HG02678 (cell line): ENCODE results near the gene PRPF18.

Experiments
- ATAC-seq: cut with Tn5 transposase; IDR thresholded peaks from one replicate; pipeline ENCODE4 v1.9.1; 2021; ENCODE audit warnings: mild to moderate bottlenecking, moderate library complexity; ENCODE audit not compliant: unreplicated experiment

PRPF18 gene

DNA sequence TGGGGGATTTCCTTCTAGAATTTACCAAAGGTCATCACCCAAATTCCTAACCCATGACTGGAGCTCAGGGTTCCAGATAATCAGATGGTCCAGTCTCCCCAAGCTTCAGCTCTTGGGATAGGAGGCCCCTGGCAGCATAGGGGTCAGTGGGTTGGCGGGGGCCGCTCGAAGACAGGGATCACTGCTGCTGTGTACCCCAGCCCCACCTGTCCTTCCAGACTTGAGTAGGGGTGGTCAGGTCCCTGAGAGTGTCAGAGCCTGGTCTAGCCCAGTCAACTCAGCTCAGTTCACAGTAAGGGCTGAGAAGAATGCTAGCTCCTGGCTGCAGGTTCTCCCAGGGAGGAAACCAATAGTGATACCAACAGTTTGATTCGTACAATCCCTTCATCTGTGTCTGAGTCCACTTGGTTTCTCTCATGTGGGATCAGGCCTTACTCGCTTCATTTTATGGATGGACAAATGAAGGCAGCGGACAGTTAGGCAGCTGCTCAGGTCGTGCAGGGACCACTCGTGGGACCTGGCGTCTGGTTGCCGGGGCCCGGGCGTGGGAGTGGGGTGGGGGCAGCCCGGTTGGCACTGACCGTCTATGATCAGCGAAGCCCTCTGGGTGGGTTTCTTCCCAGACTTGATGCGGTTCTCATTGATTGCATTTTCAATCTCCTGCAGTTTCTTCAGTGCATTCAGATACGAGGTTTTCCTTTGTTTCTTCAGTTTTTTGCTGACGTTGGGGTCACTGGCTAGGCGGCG is 78.9 kb downstream of the PRPF18 start:
- no peak for ATAC-seq

DNA sequence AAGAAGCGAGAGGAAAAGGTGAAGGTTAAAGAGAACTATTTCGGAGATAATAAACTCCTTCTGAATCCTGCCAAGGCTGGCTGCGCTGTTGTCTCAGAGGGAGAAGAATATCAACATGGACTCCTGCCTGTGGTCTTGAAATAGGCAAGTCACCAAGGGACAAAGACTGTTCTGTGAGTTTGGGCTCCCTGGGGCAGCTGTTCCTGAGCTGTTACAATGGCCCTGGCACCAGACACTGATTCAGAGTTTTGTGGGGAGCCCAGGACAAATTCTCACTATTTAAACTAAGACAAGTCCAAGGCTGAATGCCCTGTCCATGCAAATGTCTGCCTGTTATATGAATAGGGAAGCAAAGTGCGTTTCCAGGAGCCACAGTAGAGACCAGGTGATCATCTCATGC is 81.4 kb downstream of the PRPF18 start:
- no peak for ATAC-seq

DNA sequence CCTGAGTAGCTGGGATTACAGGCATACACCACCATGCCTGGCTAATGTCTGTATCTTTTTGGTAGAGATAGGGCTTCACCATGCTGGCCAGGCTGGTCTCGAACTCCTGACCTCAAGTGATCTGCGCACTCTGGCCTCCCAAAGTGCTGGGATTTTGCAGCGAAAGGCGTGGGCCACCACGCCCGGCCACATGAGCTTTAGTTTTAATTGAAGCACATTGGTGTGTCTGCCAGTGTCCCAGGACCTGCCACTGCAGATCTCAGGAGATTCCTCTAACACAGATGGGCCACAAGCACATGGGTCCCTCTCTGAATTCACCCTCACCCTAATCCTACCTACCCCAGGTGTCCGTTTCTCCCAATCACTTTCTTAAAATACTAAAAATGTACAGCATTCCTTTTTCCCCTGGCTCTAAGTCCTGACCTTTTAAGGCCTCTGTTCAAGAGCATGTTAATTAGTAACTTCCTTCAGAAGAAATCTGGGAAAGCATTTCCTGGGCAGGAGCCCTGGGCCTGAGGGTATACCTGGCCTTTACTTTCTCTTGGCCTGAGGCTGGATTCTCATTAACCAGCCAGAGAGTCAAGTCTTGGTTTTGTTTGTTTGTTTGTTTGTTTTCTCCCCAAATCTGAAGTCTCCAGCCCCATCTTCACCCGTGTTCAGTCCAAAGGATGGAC is 82.6 kb downstream of the PRPF18 start:
- ATAC-seq = no peak

DNA sequence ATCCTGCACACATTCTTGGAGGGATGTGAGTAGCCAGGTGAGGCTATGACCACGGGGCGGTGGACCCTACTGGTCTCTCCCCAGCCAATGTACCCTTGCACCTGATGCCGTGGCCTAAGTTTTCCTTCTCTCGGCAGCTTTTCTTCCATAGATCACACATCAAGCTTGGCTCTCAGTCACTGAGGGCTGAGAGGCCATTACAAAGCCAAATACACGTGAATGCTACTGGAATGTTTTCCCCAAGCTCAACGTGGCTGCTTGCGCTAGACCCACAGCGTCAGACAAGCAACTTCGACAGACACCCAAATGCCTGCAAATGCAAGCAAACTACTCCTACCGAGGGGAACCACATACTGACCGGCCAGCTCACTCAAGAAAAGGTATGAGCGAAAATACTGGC is 83.1 kb downstream of the PRPF18 start:
- no peak for ATAC-seq

DNA sequence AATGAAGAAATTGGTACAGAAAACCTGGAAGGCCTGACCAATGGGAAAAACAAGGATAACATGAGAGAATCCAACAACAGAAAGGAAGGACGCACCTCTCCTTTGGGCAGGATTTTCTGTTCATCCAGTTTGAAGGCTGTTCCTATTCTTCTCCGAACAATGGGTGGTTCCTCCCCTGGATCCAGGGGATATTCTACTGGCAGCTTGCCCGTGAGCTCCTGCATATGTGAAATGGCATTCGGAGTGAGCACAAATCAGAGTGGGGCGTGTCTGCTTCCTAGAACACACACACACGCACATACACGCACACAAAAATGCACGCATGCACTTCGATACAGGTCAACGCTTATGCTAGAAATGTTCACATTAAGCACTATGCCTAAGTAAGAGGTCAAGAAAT is 83.5 kb downstream of the PRPF18 start:
- no peak for ATAC-seq

DNA sequence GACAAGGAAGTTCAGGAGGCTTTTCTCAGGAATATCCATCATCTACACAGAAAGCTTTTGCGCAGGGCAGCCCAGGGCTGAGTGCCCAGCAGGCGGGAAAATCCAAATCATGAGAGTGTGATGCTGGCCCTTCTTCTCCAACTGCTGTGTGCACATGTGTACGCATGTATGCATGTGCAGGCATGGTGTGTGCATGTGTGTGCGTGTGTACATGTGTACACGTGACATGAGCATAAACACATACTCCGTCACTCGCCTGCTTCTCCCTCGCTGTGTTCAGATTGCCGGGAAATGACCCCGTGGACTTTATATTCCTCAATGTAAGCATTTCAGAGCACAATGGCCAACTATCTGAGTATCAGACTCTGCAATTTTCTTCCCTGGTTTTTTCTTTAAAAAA is 85.1 kb downstream of the PRPF18 start:
- ATAC-seq = no peak

DNA sequence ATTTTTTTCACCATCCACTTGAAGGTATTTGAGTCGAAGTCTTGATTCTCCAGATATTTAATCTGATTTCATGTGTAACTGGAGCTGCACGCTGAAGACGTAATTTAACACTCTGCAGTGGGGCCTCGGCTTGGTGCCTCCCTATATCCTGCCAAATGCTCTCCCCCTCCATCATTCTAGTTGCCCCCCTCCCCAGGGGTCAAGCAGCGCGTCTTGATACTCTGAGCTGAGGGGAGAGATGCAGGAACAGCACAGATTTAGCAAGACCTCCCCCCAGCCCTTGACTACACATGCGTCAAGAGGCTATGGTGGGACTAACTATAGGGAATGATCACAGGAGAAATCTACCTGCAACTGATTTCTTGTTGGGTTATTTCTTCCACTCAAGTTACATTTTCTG is 85.8 kb downstream of the PRPF18 start:
- no peak for ATAC-seq

DNA sequence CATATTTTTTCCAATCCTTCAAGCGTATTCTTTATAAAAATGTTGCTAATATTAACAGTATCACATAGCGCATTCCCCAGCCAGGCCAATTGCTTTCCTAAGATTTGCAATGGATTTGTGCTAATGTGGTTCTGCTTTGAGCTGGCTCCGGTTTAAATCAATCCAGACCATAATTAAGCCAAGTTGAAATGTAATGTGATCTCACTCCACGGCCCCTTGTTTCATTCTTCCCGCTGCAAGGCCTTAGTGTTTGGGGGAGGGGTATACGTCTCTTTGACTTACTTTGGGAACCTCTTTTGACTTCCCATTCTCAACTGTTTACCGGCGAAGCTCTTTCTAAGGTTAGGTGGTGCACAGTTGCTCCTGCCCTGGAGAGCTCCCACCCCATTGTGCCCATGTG is 86.4 kb downstream of the PRPF18 start:
- ATAC-seq = no peak

DNA sequence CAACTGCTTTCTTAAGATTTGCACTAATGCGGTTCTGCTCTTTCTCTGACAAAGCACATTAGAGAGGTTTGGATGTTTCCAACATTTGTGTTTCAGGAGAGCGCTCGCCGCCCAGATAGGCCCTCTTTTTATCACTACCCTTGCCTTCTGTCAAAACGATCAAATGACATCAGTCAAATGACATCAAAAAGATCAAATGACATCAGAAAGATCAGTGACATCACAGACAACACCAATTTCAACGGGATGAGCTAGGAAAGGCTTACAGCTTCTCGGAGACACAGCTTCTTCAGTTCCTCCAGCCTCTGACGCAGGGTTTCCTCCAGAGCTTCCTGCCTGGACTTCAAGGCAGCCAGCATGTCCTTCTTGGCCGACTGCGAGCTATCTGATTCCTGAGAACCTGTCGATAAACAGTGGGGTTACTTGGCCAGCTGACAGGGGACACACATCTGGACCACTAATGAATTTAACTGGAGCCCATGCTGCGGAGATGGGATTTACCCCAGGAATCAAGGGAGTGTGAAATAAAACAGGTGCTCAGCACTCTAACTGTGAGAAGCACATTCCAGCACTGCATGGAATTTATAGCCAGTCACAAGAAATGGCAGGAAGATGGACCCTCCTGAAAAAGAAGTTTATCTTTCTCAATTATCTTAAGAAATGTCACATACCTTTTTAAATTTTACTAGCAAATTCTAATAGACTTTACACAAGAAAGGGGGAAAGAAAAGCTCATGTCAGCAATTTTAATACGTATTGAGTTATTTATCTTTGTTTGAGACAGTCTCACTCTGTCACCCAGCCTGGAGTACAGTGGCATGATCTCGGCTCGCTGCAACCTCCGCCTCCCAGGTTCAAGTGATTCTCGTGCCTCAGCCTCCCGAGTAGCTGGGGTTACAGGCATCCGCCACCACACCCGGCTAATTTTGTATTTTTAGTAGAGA is 88.2 kb downstream of the PRPF18 start:
- no peak for ATAC-seq

DNA sequence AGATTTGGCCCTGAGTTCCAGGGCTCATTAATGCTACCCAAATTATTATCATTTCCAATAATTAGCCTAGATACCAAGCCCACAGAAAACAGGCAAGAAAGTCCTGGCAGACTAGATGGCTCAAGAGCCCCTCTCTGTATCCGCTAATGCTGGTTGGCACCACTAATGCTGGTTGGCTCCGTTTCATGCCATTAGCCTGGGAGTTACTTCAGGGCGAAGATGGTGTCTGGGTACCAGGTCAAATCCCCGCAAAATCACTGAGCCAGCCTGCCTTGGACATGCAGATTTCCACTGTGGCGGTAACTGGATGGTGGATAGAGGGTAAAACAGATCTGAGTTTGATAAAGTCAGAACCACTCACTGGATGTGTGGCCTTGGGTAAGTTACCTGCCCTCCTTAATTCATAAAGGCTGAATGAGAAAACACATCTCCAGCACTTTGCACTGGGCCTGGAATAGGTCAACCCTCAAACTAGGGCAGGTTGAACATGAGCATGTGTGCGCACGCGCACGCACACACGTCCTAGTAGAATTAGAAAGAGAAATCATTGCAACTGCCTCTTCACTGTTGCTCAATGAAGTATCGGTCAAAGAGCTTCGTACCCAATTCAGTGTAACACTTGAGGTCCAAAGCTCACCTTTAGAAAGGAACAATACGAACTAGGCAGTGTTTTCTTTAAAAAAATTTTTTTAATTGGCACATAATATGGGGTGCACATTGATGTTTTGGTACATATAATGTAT is 91.5 kb downstream of the PRPF18 start:
- no peak for ATAC-seq
